ENCODE data around the gene DLD. TPM values are rescaled to one million over a fixed set of nuclear protein-coding genes. Genes with fewer than 3 reads are reported as not detected.

The DLD gene
- total and polyA plus RNA-seq, 9 of the 15 experiments (the other 6 are each of a cell fraction or from before 2014, with no cell fraction given): 130 to 639 (median 247) TPM

DNA sequence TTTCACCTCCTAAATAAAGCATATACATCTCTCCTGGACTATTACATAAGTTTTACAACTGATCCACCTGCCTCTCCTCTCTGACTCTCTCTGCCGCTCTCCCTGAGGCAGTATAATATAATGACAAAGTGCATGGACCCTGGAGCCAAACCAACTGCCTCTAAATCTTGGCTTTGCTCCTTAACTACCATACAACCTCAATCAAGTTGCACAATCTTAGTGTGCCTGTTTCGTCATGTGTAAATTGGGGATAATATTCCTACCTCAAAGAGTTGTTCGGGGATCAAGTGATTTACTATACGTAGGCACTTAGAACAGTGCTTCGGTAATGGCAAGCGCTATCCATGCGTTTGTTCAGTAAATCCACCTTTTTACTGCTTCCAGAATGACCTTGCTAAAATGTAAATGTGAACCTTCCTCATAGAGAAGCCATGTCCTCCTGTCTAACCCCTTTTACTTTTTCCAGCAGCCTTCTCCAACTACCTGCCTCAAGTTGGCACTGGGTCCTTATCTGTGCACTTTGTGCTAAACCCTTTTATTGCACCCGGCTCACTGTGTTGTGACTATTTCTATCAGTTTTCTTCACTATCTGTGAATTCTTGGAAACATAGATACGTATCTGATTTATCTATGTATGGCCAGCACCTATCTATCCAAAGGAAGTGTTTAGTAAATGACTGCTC is 30.6 kb upstream of the DLD start:
- H4K20me1 ChIP-seq (replicated peaks; ENCODE audit: control insufficient read depth, insufficient read depth, low read length): no peaks in the 10 kb centered on the region
- no peak for TF ChIP-seq CBFB (CRISPR knock-in tag; IDR thresholded peaks at IDR 0.05)
- TF ChIP-seq, protein P1, sequence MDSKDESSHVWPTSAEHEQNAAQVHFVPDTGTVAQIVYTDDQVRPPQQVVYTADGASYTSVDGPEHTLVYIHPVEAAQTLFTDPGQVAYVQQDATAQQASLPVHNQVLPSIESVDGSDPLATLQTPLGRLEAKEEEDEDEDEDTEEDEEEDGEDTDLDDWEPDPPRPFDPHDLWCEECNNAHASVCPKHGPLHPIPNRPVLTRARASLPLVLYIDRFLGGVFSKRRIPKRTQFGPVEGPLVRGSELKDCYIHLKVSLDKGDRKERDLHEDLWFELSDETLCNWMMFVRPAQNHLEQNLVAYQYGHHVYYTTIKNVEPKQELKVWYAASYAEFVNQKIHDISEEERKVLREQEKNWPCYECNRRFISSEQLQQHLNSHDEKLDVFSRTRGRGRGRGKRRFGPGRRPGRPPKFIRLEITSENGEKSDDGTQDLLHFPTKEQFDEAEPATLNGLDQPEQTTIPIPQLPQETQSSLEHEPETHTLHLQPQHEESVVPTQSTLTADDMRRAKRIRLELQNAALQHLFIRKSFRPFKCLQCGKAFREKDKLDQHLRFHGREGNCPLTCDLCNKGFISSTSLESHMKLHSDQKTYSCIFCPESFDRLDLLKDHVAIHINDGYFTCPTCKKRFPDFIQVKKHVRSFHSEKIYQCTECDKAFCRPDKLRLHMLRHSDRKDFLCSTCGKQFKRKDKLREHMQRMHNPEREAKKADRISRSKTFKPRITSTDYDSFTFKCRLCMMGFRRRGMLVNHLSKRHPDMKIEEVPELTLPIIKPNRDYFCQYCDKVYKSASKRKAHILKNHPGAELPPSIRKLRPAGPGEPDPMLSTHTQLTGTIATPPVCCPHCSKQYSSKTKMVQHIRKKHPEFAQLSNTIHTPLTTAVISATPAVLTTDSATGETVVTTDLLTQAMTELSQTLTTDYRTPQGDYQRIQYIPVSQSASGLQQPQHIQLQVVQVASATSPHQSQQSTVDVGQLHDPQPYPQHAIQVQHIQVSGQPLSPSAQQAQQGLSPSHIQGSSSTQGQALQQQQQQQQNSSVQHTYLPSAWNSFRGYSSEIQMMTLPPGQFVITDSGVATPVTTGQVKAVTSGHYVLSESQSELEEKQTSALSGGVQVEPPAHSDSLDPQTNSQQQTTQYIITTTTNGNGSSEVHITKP (IDR thresholded peaks at IDR 0.05; ENCODE audit: partially characterized antibody): no peak
- no peak for TF ChIP-seq POU5F1 (IDR thresholded peaks at IDR 0.05; ENCODE audit: borderline replicate concordance, low read depth, low read length, partially characterized antibody)
- TF ChIP-seq NONO (IDR thresholded peaks at IDR 0.05; ENCODE audit: low read depth in 2 of 2, low read length in 1 of 2): no peak
- TF ChIP-seq ETS1 (conservative IDR thresholded peaks at IDR 0.05; ENCODE audit: control insufficient read depth, low read depth, low read length): no peak
- TF ChIP-seq CEBPB (tag; IDR thresholded peaks at IDR 0.05): peak; percentile 84
- TF ChIP-seq ZNF280A (IDR thresholded peaks at IDR 0.05; ENCODE audit: low read depth, partially characterized antibody): no peak
- TF ChIP-seq CEBPG (CRISPR knock-in tag; IDR thresholded peaks at IDR 0.05): no peak
- TF ChIP-seq CEBPG (tag; conservative IDR thresholded peaks at IDR 0.05 in 1 of 2, IDR thresholded peaks at IDR 0.05 in 1 of 2): peak; percentile 68 to 75
- TF ChIP-seq, protein P2, sequence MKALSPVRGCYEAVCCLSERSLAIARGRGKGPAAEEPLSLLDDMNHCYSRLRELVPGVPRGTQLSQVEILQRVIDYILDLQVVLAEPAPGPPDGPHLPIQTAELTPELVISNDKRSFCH (CRISPR knock-in tag; IDR thresholded peaks at IDR 0.05): no peak
- TF ChIP-seq, protein P2 (tag; IDR thresholded peaks at IDR 0.05): no peak
- TF ChIP-seq SPI1 (IDR thresholded peaks at IDR 0.05; ENCODE audit: borderline replicate concordance, low read depth, low read length): no peak
- ATAC-seq: no peak
- no peak overlapping the region for H3K27ac ChIP-seq (ENCODE audit: extremely low read depth, low read depth, low read length)
- H3K9ac ChIP-seq (ENCODE audit: insufficient read depth in 1 of 2, low read depth in 2 of 2, low read length in 2 of 2): no peak overlapping the region
- no peaks in the 10 kb centered on the region for H3K9me3 ChIP-seq (replicated peaks; ENCODE audit: control insufficient read depth, insufficient read depth, low read depth, low read length)
- intact Hi-C loops (cut with micrococcal nuclease): no loop called here
- H3K4me2 ChIP-seq (ENCODE audit: insufficient read depth, low read length): no peak overlapping the region
- DNase-seq (ENCODE audit: extremely low read depth in 1 of 4, low spot score in 3 of 4): no peak
- in situ Hi-C loops (cut with MboI): no loop called here
- peaks cover 0 to 14% of the 10 kb centered on the region in 2 experiments; a peak in 4 of 5 replicates for H3K27me3 ChIP-seq (ENCODE audit: control insufficient read depth in 2 of 2, insufficient read depth in 2 of 2, low read length in 2 of 2)
- no peaks in the 10 kb centered on the region for H3K9me1 ChIP-seq (ENCODE audit: control insufficient read depth, insufficient read depth, low read length)
- 36% methylated on average over 9 of the region's 9 CpGs for WGBS (ENCODE audit: insufficient coverage, low coverage, missing lambda C conversion rate)
- H3K36me3 ChIP-seq (ENCODE audit: control insufficient read depth, insufficient read depth, low read length): no peaks in the 10 kb centered on the region
- FAIRE-seq: no peak
- no peaks in the 10 kb centered on the region; a peak in 2 of 5 replicates for H3K4me1 ChIP-seq (replicated peaks in 1 of 2; ENCODE audit: control insufficient read depth in 2 of 2, insufficient read depth in 2 of 2, low read length in 2 of 2)
- ChIA-PET POLR2A (interaction anchor here (1.0 kb wide), 1 partner anchor 10 kb away, joined by 3 read pairs; no protein-coding TSS in a partner anchor), CTCF (ENCODE audit: low intra/inter-chr PET ratio) (no interaction called here)
- BruUV-seq (replicated peaks): no TSS peak
- H2AFZ ChIP-seq (ENCODE audit: low read depth, low read length): no peak overlapping the region
- H3K79me2 ChIP-seq (ENCODE audit: control insufficient read depth, insufficient read depth, low read length): no peaks in the 10 kb centered on the region
- no peak overlapping the region for H3K4me3 ChIP-seq
